DMS 273 treated with DMSO at 0.1 percent for 48 hours (cell line): ENCODE measurements around the gene IL15.

Experiments used
- DNase-seq: peaks from one replicate; lab custom pipeline; 2025; lab: John Stamatoyannopoulos, UW

Gene IL15

GRCh38 chr4:141782205-141782604 is 145.8 kb downstream of the IL15 start:
- no peak for DNase-seq
